Measurements from ENCODE around the gene MYO15B.

MYO15B gene

GRCh38 chr17:75573540-75573957, 14.1 kb upstream of the MYO15B start:
- Histone ChIP-seq H3F3A (ENCODE audit: low read depth) (no peaks in the 10 kb centered on the region), H3K4me2 (ENCODE audit: low read depth, low read length, poor library complexity, severe bottlenecking) (no peak overlapping the region), H3K9ac (ENCODE audit: low read depth, low read length, poor library complexity, severe bottlenecking) (no peak overlapping the region), H3K4me1 (ENCODE audit: insufficient read depth, low read length, poor library complexity, severe bottlenecking) (peaks cover 15% of the 10 kb centered on the region), H3K4me3 (ENCODE audit: low read length, poor library complexity, severe bottlenecking) (no peak overlapping the region), H3K9me3 (ENCODE audit: insufficient read depth, low read depth, low read length) (no peaks in the 10 kb centered on the region), H4K20me1 (ENCODE audit: insufficient read depth, low read length, poor library complexity, severe bottlenecking) (no peaks in the 10 kb centered on the region), H2AFZ (ENCODE audit: low read length) (no peak overlapping the region), H3K79me2 (ENCODE audit: insufficient read depth, low read length) (no peaks in the 10 kb centered on the region), H3K27me3 (ENCODE audit: insufficient read depth, low read length, poor library complexity, severe bottlenecking) (no peaks in the 10 kb centered on the region), H3K36me3 (ENCODE audit: insufficient read depth, low read length) (no peaks in the 10 kb centered on the region), H3K9me2 (replicated peaks; ENCODE audit: low read depth, low read length) (no peaks in the 10 kb centered on the region)
- TF ChIP-seq, protein P1, sequence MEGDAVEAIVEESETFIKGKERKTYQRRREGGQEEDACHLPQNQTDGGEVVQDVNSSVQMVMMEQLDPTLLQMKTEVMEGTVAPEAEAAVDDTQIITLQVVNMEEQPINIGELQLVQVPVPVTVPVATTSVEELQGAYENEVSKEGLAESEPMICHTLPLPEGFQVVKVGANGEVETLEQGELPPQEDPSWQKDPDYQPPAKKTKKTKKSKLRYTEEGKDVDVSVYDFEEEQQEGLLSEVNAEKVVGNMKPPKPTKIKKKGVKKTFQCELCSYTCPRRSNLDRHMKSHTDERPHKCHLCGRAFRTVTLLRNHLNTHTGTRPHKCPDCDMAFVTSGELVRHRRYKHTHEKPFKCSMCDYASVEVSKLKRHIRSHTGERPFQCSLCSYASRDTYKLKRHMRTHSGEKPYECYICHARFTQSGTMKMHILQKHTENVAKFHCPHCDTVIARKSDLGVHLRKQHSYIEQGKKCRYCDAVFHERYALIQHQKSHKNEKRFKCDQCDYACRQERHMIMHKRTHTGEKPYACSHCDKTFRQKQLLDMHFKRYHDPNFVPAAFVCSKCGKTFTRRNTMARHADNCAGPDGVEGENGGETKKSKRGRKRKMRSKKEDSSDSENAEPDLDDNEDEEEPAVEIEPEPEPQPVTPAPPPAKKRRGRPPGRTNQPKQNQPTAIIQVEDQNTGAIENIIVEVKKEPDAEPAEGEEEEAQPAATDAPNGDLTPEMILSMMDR (conservative IDR thresholded peaks at IDR 0.05; ENCODE audit: low read length) = no peak
- no peak for TF ChIP-seq EZH2phosphoT487 (IDR thresholded peaks at IDR 0.05; ENCODE audit: borderline replicate concordance)

- H3K9me2 ChIP-seq (replicated peaks; ENCODE audit: low read depth, low read length) = no peaks in the 10 kb centered on the region
- H3K4me3 ChIP-seq (ENCODE audit: low read length, poor library complexity, severe bottlenecking) = no peak overlapping the region
- H3K9me3 ChIP-seq (ENCODE audit: insufficient read depth, low read depth, low read length) = no peaks in the 10 kb centered on the region
- H3K27me3 ChIP-seq (ENCODE audit: insufficient read depth, low read length, poor library complexity, severe bottlenecking) = no peaks in the 10 kb centered on the region
- no peaks in the 10 kb centered on the region for H4K20me1 ChIP-seq (ENCODE audit: insufficient read depth, low read length, poor library complexity, severe bottlenecking)
- H3K79me2 ChIP-seq (ENCODE audit: insufficient read depth, low read length) = no peaks in the 10 kb centered on the region
- no peak for TF ChIP-seq EZH2phosphoT487 (IDR thresholded peaks at IDR 0.05; ENCODE audit: borderline replicate concordance)
- TF ChIP-seq, protein P1 (conservative IDR thresholded peaks at IDR 0.05; ENCODE audit: low read length) = no peak
- no peak overlapping the region for H2AFZ ChIP-seq (ENCODE audit: low read length)
- H3K36me3 ChIP-seq (ENCODE audit: insufficient read depth, low read length) = no peaks in the 10 kb centered on the region
- no peaks in the 10 kb centered on the region for H3F3A ChIP-seq (ENCODE audit: low read depth)
- H3K4me2 ChIP-seq (ENCODE audit: low read depth, low read length, poor library complexity, severe bottlenecking) = no peak overlapping the region
- no peak overlapping the region for H3K9ac ChIP-seq (ENCODE audit: low read depth, low read length, poor library complexity, severe bottlenecking)
- peaks cover 15% of the 10 kb centered on the region for H3K4me1 ChIP-seq (ENCODE audit: insufficient read depth, low read length, poor library complexity, severe bottlenecking)
Observed at GRCh38 chr17:75573994-75574393, 13.6 kb upstream of the MYO15B start.

GRCh38 chr17:75574404-75575036, 13.1 kb upstream of the MYO15B start:
- Histone ChIP-seq H3K9me3 (ENCODE audit: insufficient read depth, low read depth, low read length) (no peaks in the 10 kb centered on the region), H3K27me3 (ENCODE audit: insufficient read depth, low read length, poor library complexity, severe bottlenecking) (no peaks in the 10 kb centered on the region), H3F3A (ENCODE audit: low read depth) (no peaks in the 10 kb centered on the region), H3K4me2 (ENCODE audit: low read depth, low read length, poor library complexity, severe bottlenecking) (no peak overlapping the region), H3K9ac (ENCODE audit: low read depth, low read length, poor library complexity, severe bottlenecking) (no peak overlapping the region), H3K9me2 (replicated peaks; ENCODE audit: low read depth, low read length) (no peaks in the 10 kb centered on the region), H3K79me2 (ENCODE audit: insufficient read depth, low read length) (no peaks in the 10 kb centered on the region), H3K4me1 (ENCODE audit: insufficient read depth, low read length, poor library complexity, severe bottlenecking) (peaks cover 15% of the 10 kb centered on the region), H3K36me3 (ENCODE audit: insufficient read depth, low read length) (no peaks in the 10 kb centered on the region), H3K4me3 (ENCODE audit: low read length, poor library complexity, severe bottlenecking) (no peak overlapping the region), H2AFZ (ENCODE audit: low read length) (no peak overlapping the region), H4K20me1 (ENCODE audit: insufficient read depth, low read length, poor library complexity, severe bottlenecking) (no peaks in the 10 kb centered on the region)
- no peak for TF ChIP-seq EZH2phosphoT487 (IDR thresholded peaks at IDR 0.05; ENCODE audit: borderline replicate concordance)
- TF ChIP-seq, protein P1 (conservative IDR thresholded peaks at IDR 0.05; ENCODE audit: low read length) = no peak
